ENCODE measurements around the gene PRRX2. TPM values are rescaled to one million over a fixed set of nuclear protein-coding genes. Genes with fewer than 3 reads are reported as not detected.

The PRRX2 gene
- total RNA-seq, 1 experiment from 2014 or later = not detected

- Mint-ChIP-seq H3K27ac (ENCODE audit: unreplicated experiment) (no peak overlapping the region), H3K4me1 (ENCODE audit: low read depth, unreplicated experiment) (peaks cover 18% of the 10 kb centered on the region), H3K4me3 (ENCODE audit: low read depth, unreplicated experiment) (peak overlapping the region; percentile 77), H3K27me3 (ENCODE audit: unreplicated experiment) (no peaks in the 10 kb centered on the region), H3K36me3 (ENCODE audit: insufficient read depth, unreplicated experiment) (peaks cover 6% of the 10 kb centered on the region), H3K9me3 (ENCODE audit: low read depth, unreplicated experiment) (no peaks in the 10 kb centered on the region)
- TF ChIP-seq CTCF (IDR thresholded peaks at IDR 0.05; ENCODE audit: unreplicated experiment) = no peak
- TSS peak; percentile 26 for BruUV-seq (replicated peaks)
- CTCF ChIA-PET = interaction anchor here (1.4 to 2.5 kb wide), 4 partner anchors 10 to 25 kb away, joined by 3 to 7 read pairs (median 4); no protein-coding TSS in a partner anchor
- DNase-seq = peak; percentile 47
- intact Hi-C loops (cut with micrococcal nuclease; ENCODE audit: unreplicated experiment) = no loop called here
Measured at GRCh38 chr9:129751841-129752801, 86.7 kb downstream of the PRRX2 start.

- intact Hi-C loops (cut with micrococcal nuclease; ENCODE audit: unreplicated experiment) = no loop called here
- H3K27ac Mint-ChIP-seq (ENCODE audit: unreplicated experiment) = no peak within 1 kb of the TSS
- peaks cover 6% of the 10 kb centered on the region for H3K36me3 Mint-ChIP-seq (ENCODE audit: insufficient read depth, unreplicated experiment)
- no peaks in the 10 kb centered on the region for H3K9me3 Mint-ChIP-seq (ENCODE audit: low read depth, unreplicated experiment)
- CTCF ChIA-PET = interaction anchor here (1.5 to 2.5 kb wide), 3 partner anchors 9 to 24 kb away, joined by 4 to 7 read pairs (median 5); no protein-coding TSS in a partner anchor
- peaks cover 18% of the 10 kb centered on the region for H3K4me1 Mint-ChIP-seq (ENCODE audit: low read depth, unreplicated experiment)
- peak within 1 kb of the TSS; percentile 77 for H3K4me3 Mint-ChIP-seq (ENCODE audit: low read depth, unreplicated experiment)
- DNase-seq = peak; percentile 69
- BruUV-seq (replicated peaks) = no TSS peak
- no peak for TF ChIP-seq CTCF (IDR thresholded peaks at IDR 0.05; ENCODE audit: unreplicated experiment)
- H3K27me3 Mint-ChIP-seq (ENCODE audit: unreplicated experiment) = no peaks in the 10 kb centered on the region
Measured at GRCh38 chr9:129752900-129753729, 87.7 kb downstream of the PRRX2 start, which contains the start of gene PTGES. PTGES (minus strand) TSS chr9:129753042; CDS start chr9:129753012, 30 bp downstream.

GRCh38 chr9:129755151-129755550 is 89.7 kb downstream of the PRRX2 start:
- no peaks in the 10 kb centered on the region for H3K27me3 Mint-ChIP-seq (ENCODE audit: unreplicated experiment)
- CTCF ChIA-PET = no interaction called here
- H3K4me3 Mint-ChIP-seq (ENCODE audit: low read depth, unreplicated experiment) = no peak overlapping the region
- peaks cover 18% of the 10 kb centered on the region for H3K4me1 Mint-ChIP-seq (ENCODE audit: low read depth, unreplicated experiment)
- BruUV-seq (replicated peaks) = no TSS peak
- DNase-seq = no peak
- no peak overlapping the region for H3K27ac Mint-ChIP-seq (ENCODE audit: unreplicated experiment)
- intact Hi-C loops (cut with micrococcal nuclease; ENCODE audit: unreplicated experiment) = no loop called here
- TF ChIP-seq CTCF (IDR thresholded peaks at IDR 0.05; ENCODE audit: unreplicated experiment) = no peak
- H3K36me3 Mint-ChIP-seq (ENCODE audit: insufficient read depth, unreplicated experiment) = peaks cover 6% of the 10 kb centered on the region
- H3K9me3 Mint-ChIP-seq (ENCODE audit: low read depth, unreplicated experiment) = no peaks in the 10 kb centered on the region

GRCh38 chr9:129756191-129756590 is 90.7 kb downstream of the PRRX2 start:
- intact Hi-C loops (cut with micrococcal nuclease; ENCODE audit: unreplicated experiment) = no loop called here
- Mint-ChIP-seq H3K4me3 (ENCODE audit: low read depth, unreplicated experiment) (no peak overlapping the region), H3K36me3 (ENCODE audit: insufficient read depth, unreplicated experiment) (peaks cover 6% of the 10 kb centered on the region), H3K27me3 (ENCODE audit: unreplicated experiment) (no peaks in the 10 kb centered on the region), H3K27ac (ENCODE audit: unreplicated experiment) (no peak overlapping the region), H3K4me1 (ENCODE audit: low read depth, unreplicated experiment) (peaks cover 18% of the 10 kb centered on the region), H3K9me3 (ENCODE audit: low read depth, unreplicated experiment) (no peaks in the 10 kb centered on the region)
- CTCF ChIA-PET = interaction anchor here (0.9 kb wide), 1 partner anchor 19 kb away, joined by 3 read pairs; no protein-coding TSS in a partner anchor
- no peak for TF ChIP-seq CTCF (IDR thresholded peaks at IDR 0.05; ENCODE audit: unreplicated experiment)
- DNase-seq = no peak
- no TSS peak for BruUV-seq (replicated peaks)
